SK-N-SH (cell line): ENCODE results near the gene EIF6. TPM values are rescaled to one million over a fixed set of nuclear protein-coding genes. Genes with fewer than 3 reads are reported as not detected.

ENCODE experiments used
- CTCF ChIA-PET: fragments of 300-600, 350-600 bp; formaldehyde crosslinking; extraction: SDS; loops from one replicate; lab custom pipeline; 2021; lab: Yijun Ruan, JAX
- POLR2A ChIA-PET: fragments of 350-600 bp; sonication (Branson Sonifier 250); formaldehyde crosslinking; extraction: SDS; loops from one replicate; lab custom pipeline; 2020; ENCODE audit warnings: antibody characterized with exemption, inconsistent platforms; lab: Yijun Ruan, JAX
- DNase-seq: peaks from one replicate; pipeline ENCODE4 v3.0.0; 2012
- H2AFZ ChIP-seq: fragments of 200-600 bp; sonication (generic); 2 replicates; pipeline ENCODE4 v1.8.1; 2016; ENCODE audit warnings: antibody characterized with exemption, mild to moderate bottlenecking, low read depth
- H3F3A ChIP-seq: fragments of 200-600 bp; sonication (generic); replicated peaks from 2 replicates; pipeline ENCODE3; 2016; ENCODE audit warnings: antibody characterized with exemption, mild to moderate bottlenecking; ENCODE audit not compliant: insufficient read depth
- H3K27ac ChIP-seq, 2 experiments: fragments of 200-500 bp in 1 of 2; fragments of 200-600 bp in 1 of 2; sonication (Bioruptor generic) in 1 of 2; sonication (generic), shearing (Covaris generic) in 1 of 2; 2 replicates each; pipeline versions ENCODE4 v1.5.1 to v1.6.1; 2014 to 2016; ENCODE audit warnings: low read depth in 2 of 2, inconsistent platforms in 1 of 2, low read length in 1 of 2, mild to moderate bottlenecking in 1 of 2, mixed read lengths in 1 of 2
- H3K27me3 ChIP-seq: fragments of 200-600 bp; sonication (generic), shearing (Covaris generic); 2 replicates; pipeline ENCODE4 v1.6.1; 2016; ENCODE audit warnings: mixed run types; ENCODE audit not compliant: insufficient read depth
- H3K36me3 ChIP-seq, 2 experiments: fragments of 200-500 bp in 1 of 2; fragments of 200-600 bp in 1 of 2; sonication (Bioruptor generic) in 1 of 2; sonication (generic) in 1 of 2; replicated peaks in 1 of 2; 2 replicates each; pipeline versions ENCODE3 to v1.5.1; 2014 to 2016; ENCODE audit warnings: low read length in 1 of 2, mild to moderate bottlenecking in 1 of 2; ENCODE audit not compliant: insufficient read depth in 2 of 2, control insufficient read depth in 1 of 2
- H3K4me1 ChIP-seq, 2 experiments: fragments of 200-500 bp in 1 of 2; fragments of 200-600 bp in 1 of 2; sonication (Bioruptor generic) in 1 of 2; sonication (generic), shearing (Covaris generic) in 1 of 2; 2 replicates each; pipeline versions ENCODE4 v1.5.1 to v1.6.1; 2014 to 2016; ENCODE audit warnings: low read depth in 1 of 2, low read length in 1 of 2, mixed run types in 1 of 2; ENCODE audit not compliant: insufficient read depth in 2 of 2, control insufficient read depth in 1 of 2
- H3K4me2 ChIP-seq: fragments of 200-600 bp; sonication (generic), shearing (Covaris generic); 2 replicates; pipeline ENCODE4 v1.6.1; 2017; ENCODE audit warnings: mixed run types
- H3K4me3 ChIP-seq, 2 experiments: fragments of 200-500 bp in 1 of 2; fragments of 200-600 bp in 1 of 2; sonication (Bioruptor generic) in 1 of 2; sonication (generic), shearing (Covaris generic) in 1 of 2; 2 replicates each; pipeline versions ENCODE4 v1.5.1 to v1.8.1; 2014 to 2016; ENCODE audit warnings: low read depth in 2 of 2, inconsistent platforms in 1 of 2, low read length in 1 of 2, mild to moderate bottlenecking in 1 of 2, mixed read lengths in 1 of 2, moderate library complexity in 1 of 2
- H3K79me2 ChIP-seq: fragments of 200-600 bp; sonication (generic); 2 replicates; pipeline ENCODE4 v1.8.1; 2017; ENCODE audit warnings: mild to moderate bottlenecking; ENCODE audit not compliant: insufficient read depth
- H3K9ac ChIP-seq: fragments of 200-600 bp; sonication (generic); 2 replicates; pipeline ENCODE4 v1.6.1; 2017; ENCODE audit warnings: mixed run types
- H3K9me2 ChIP-seq: fragments of 200-600 bp; sonication (generic); 2 replicates; pipeline ENCODE4 v1.6.1; 2017; ENCODE audit warnings: mixed run types
- H3K9me3 ChIP-seq: fragments of 200-600 bp; sonication (generic); 2 replicates; pipeline ENCODE4 v1.6.1; 2017; ENCODE audit warnings: mixed run types, mild to moderate bottlenecking, moderate library complexity
- H4K20me1 ChIP-seq: fragments of 200-600 bp; sonication (generic); 2 replicates; pipeline ENCODE4 v1.6.1; 2017; ENCODE audit warnings: mild to moderate bottlenecking, mixed run types; ENCODE audit not compliant: insufficient read depth
- CHD2 ChIP-seq: fragments of 150-350 bp; IDR thresholded peaks from 2 replicates; pipeline ENCODE4 v1.6.1; 2018; ENCODE audit warnings: low read length; ENCODE audit not compliant: partially characterized antibody
- ELF1 ChIP-seq: IDR thresholded peaks from 2 replicates; pipeline ENCODE4 v1.4.0; 2012
- EP300 ChIP-seq, 2 experiments: IDR thresholded peaks; 2 replicates each; pipeline versions ENCODE4 v1.4.0 to v1.6.1; 2012; ENCODE audit warnings: borderline replicate concordance in 1 of 2, low read depth in 1 of 2, low read length in 1 of 2
- EZH2phosphoT487 ChIP-seq: fragments of 200-600 bp; sonication (generic); IDR thresholded peaks from 2 replicates; pipeline ENCODE4 v1.6.1; 2017; ENCODE audit warnings: low read depth, mixed run types, mild to moderate bottlenecking, antibody characterized with exemption, moderate library complexity, borderline replicate concordance
- FOSL2 ChIP-seq: IDR thresholded peaks from 2 replicates; pipeline ENCODE4 v1.4.0; 2012; ENCODE audit warnings: low read depth, mild to moderate bottlenecking, moderate library complexity, borderline replicate concordance
- FOXJ3 ChIP-seq: sonication (generic); formaldehyde crosslinking; IDR thresholded peaks from 2 replicates; pipeline ENCODE4 v1.5.1; 2020; ENCODE audit warnings: mild to moderate bottlenecking, missing genetic modification reagents
- FOXM1 ChIP-seq: IDR thresholded peaks from 2 replicates; pipeline ENCODE4 v1.4.0; 2012; ENCODE audit warnings: low read depth, mild to moderate bottlenecking
- GABPA ChIP-seq: IDR thresholded peaks from 2 replicates; pipeline ENCODE4 v1.4.0; 2012; ENCODE audit warnings: low read depth, mild to moderate bottlenecking
- GATA2 ChIP-seq: sonication (generic); formaldehyde crosslinking; IDR thresholded peaks from 2 replicates; pipeline ENCODE4 v1.5.0; 2020; ENCODE audit warnings: mild to moderate bottlenecking, missing genetic modification reagents
- MEF2A ChIP-seq: IDR thresholded peaks from 2 replicates; pipeline ENCODE4 v1.4.0; 2012; ENCODE audit warnings: low read depth, borderline replicate concordance
- MXI1 ChIP-seq: IDR thresholded peaks from 2 replicates; pipeline ENCODE4 v1.6.1; 2012; ENCODE audit warnings: mild to moderate bottlenecking, low read depth, low read length, improper control_type of control experiment
- NFIC ChIP-seq: IDR thresholded peaks from 2 replicates; pipeline ENCODE4 v1.4.0; 2012; ENCODE audit warnings: borderline replicate concordance
- RFX5 ChIP-seq: IDR thresholded peaks from 2 replicates; pipeline ENCODE4 v1.6.1; 2012; ENCODE audit warnings: mild to moderate bottlenecking, improper control_type of control experiment, low read length
- RXRA ChIP-seq: IDR thresholded peaks from 2 replicates; pipeline ENCODE4 v1.4.0; 2012; ENCODE audit warnings: low read depth, mild to moderate bottlenecking, borderline replicate concordance
- SIN3A ChIP-seq: IDR thresholded peaks from 2 replicates; pipeline ENCODE4 v1.6.1; 2012; ENCODE audit warnings: low read depth, mild to moderate bottlenecking, low read length, moderate library complexity, borderline replicate concordance
- TAF1 ChIP-seq: IDR thresholded peaks from 2 replicates; pipeline ENCODE4 v1.6.1; 2012; ENCODE audit warnings: low read depth, mild to moderate bottlenecking, low read length, moderate library complexity, borderline replicate concordance
- WGBS: methylation state at CpG from one replicate; pipeline ENCODE4 v1.1.6; 2017; ENCODE audit warnings: low lambda C conversion rate; 5-methylcytosine and 5-hydroxymethylcytosine counted together
- polyA plus RNA-seq, 3 experiments: library from polyadenylated mRNA; depleted of rRNA; stranded (reverse); fragments of >200 nt; gene quantifications; 2 replicates each; pipeline ENCODE4 v1.2.3, GENCODE V29; 2012
- TF ChIP-seq, protein P1 (sequence below): IDR thresholded peaks from 2 replicates; pipeline ENCODE4 v1.4.0; 2012; ENCODE audit warnings: low read depth, borderline replicate concordance
- TF ChIP-seq, protein P2 (sequence below): fragments of 150-350 bp; IDR thresholded peaks from 2 replicates; pipeline ENCODE4 v1.6.1; 2017; ENCODE audit warnings: antibody characterized with exemption, low read length, low read depth, borderline replicate concordance
- TF ChIP-seq, protein P3 (sequence below): IDR thresholded peaks from 2 replicates; pipeline ENCODE4 v1.6.1; 2012; ENCODE audit warnings: mild to moderate bottlenecking, low read depth, low read length, moderate library complexity
- TF ChIP-seq, protein P4 (sequence below): IDR thresholded peaks from 2 replicates; pipeline ENCODE4 v1.4.0; 2012; ENCODE audit warnings: low read depth

The EIF6 gene
- polyA plus RNA-seq, 1 of the 3 experiments (the other 2 are of a cell fraction) = 356 TPM

DNA sequence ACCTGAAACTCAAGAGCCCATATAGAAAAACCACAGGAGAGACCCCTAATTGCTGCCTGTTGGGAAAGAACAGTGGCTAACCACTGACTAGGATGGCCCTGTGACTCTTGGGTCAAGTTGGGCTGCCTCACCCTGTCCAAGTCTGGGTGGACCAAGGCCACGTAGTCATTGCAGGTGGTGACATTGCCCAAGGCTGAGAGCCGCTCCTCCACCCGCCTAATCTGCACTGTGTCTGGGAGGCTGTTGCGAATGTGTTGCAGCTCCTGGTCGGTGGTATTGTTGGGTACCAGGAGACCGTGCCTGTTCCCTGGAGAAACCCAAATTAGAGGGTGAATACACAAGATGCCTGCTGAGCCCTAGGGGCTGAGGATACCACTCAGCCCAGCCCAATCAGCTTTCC, 4.0 kb downstream of the EIF6 start:
- Histone ChIP-seq H4K20me1 (no peaks in the 10 kb centered on the region), H3F3A (peaks cover 38% of the 10 kb centered on the region), H3K4me1 (peaks cover 6 to 26% of the 10 kb centered on the region in 2 experiments; a peak in 3 of 4 replicates), H3K9me2 (no peaks in the 10 kb centered on the region), H3K27ac (no peak overlapping the region), H3K27me3 (no peaks in the 10 kb centered on the region), H3K4me3 (no peak overlapping the region), H3K9ac (no peak overlapping the region), H3K79me2 (peaks cover 63% of the 10 kb centered on the region), H2AFZ (no peak overlapping the region), H3K9me3 (no peaks in the 10 kb centered on the region), H3K36me3 (peaks cover 38 to 47% of the 10 kb centered on the region in 2 experiments)
- DNase-seq = no peak
- ChIA-PET POLR2A (interaction anchor here (1.0 kb wide), 1 partner anchor 159 kb away, joined by 5 read pairs; no protein-coding TSS in a partner anchor), CTCF (interaction anchor here (0.5 to 4.3 kb wide), 5 partner anchors 11 to 184 kb away, joined by 3 to 23 read pairs (median 4); no protein-coding TSS in a partner anchor)
- WGBS = 96% methylated on average over 6 of the region's 6 CpGs
- TF ChIP-seq EZH2phosphoT487 (no peak), MEF2A (no peak), ELF1 (no peak), FOXJ3 (CRISPR knock-in tag) (no peak), MXI1 (no peak), CHD2 (no peak), RFX5 (no peak), TAF1 (no peak), FOSL2 (no peak), FOXM1 (no peak), GATA2 (CRISPR knock-in tag) (no peak), NFIC (no peak), GABPA (no peak), EP300 (IDR thresholded peaks at IDR 0.05; ENCODE audit: borderline replicate concordance in 1 of 2, low read depth in 1 of 2, low read length in 1 of 2) (no peak), SIN3A (no peak), RXRA (no peak)
- TF ChIP-seq, protein P1, sequence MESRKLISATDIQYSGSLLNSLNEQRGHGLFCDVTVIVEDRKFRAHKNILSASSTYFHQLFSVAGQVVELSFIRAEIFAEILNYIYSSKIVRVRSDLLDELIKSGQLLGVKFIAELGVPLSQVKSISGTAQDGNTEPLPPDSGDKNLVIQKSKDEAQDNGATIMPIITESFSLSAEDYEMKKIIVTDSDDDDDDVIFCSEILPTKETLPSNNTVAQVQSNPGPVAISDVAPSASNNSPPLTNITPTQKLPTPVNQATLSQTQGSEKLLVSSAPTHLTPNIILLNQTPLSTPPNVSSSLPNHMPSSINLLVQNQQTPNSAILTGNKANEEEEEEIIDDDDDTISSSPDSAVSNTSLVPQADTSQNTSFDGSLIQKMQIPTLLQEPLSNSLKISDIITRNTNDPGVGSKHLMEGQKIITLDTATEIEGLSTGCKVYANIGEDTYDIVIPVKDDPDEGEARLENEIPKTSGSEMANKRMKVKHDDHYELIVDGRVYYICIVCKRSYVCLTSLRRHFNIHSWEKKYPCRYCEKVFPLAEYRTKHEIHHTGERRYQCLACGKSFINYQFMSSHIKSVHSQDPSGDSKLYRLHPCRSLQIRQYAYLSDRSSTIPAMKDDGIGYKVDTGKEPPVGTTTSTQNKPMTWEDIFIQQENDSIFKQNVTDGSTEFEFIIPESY = no peak
- TF ChIP-seq, protein P2, sequence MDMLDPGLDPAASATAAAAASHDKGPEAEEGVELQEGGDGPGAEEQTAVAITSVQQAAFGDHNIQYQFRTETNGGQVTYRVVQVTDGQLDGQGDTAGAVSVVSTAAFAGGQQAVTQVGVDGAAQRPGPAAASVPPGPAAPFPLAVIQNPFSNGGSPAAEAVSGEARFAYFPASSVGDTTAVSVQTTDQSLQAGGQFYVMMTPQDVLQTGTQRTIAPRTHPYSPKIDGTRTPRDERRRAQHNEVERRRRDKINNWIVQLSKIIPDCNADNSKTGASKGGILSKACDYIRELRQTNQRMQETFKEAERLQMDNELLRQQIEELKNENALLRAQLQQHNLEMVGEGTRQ = no peak
- TF ChIP-seq, protein P3, sequence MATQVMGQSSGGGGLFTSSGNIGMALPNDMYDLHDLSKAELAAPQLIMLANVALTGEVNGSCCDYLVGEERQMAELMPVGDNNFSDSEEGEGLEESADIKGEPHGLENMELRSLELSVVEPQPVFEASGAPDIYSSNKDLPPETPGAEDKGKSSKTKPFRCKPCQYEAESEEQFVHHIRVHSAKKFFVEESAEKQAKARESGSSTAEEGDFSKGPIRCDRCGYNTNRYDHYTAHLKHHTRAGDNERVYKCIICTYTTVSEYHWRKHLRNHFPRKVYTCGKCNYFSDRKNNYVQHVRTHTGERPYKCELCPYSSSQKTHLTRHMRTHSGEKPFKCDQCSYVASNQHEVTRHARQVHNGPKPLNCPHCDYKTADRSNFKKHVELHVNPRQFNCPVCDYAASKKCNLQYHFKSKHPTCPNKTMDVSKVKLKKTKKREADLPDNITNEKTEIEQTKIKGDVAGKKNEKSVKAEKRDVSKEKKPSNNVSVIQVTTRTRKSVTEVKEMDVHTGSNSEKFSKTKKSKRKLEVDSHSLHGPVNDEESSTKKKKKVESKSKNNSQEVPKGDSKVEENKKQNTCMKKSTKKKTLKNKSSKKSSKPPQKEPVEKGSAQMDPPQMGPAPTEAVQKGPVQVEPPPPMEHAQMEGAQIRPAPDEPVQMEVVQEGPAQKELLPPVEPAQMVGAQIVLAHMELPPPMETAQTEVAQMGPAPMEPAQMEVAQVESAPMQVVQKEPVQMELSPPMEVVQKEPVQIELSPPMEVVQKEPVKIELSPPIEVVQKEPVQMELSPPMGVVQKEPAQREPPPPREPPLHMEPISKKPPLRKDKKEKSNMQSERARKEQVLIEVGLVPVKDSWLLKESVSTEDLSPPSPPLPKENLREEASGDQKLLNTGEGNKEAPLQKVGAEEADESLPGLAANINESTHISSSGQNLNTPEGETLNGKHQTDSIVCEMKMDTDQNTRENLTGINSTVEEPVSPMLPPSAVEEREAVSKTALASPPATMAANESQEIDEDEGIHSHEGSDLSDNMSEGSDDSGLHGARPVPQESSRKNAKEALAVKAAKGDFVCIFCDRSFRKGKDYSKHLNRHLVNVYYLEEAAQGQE = no peak
- TF ChIP-seq, protein P4, sequence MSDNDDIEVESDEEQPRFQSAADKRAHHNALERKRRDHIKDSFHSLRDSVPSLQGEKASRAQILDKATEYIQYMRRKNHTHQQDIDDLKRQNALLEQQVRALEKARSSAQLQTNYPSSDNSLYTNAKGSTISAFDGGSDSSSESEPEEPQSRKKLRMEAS = no peak
- TF ChIP-seq, all 33 proteins: peak for 0
- no peak overlapping the region for H3K4me2 ChIP-seq
